Activated CD4-positive, alpha-beta T cell treated with anti-CD3 and anti-CD28 coated beads, Interleukin-10, Interleukin-2, amounts not matched to agents 100 ng/mL and 50 ng/mL, durations not matched to agents 16 hours and 8 hours (primary cell): ENCODE results near the gene PURA.

Experiments
- DNase-seq: peaks from one replicate; pipeline ENCODE4 v3.0.0-alpha.2; 2020

Gene PURA

GRCh38 chr5:140113699-140114263 is at the start of gene PURA:
Gene PURA, plus strand, starts transcription at chr5:140114109. Its CDS starts 73 bp downstream, at chr5:140114182.
- peak; percentile 97 for DNase-seq

- DNase-seq, result no peak
Measured at GRCh38 chr5:140072812-140073211, 41.1 kb upstream of the PURA start.

- DNase-seq, result peak; percentile 20
Measured at GRCh38 chr5:140073296-140073695, 40.6 kb upstream of the PURA start.

GRCh38 chr5:140075371-140075770 is 38.5 kb upstream of the PURA start:
- no peak for DNase-seq

- no peak for DNase-seq
Measured at GRCh38 chr5:140076142-140076541, 37.8 kb upstream of the PURA start.

- DNase-seq, result no peak
Measured at GRCh38 chr5:140076788-140077187, 37.1 kb upstream of the PURA start.

GRCh38 chr5:140083120-140083519 is 30.8 kb upstream of the PURA start:
- DNase-seq, result no peak

GRCh38 chr5:140083650-140084049 is 30.3 kb upstream of the PURA start:
- no peak for DNase-seq

GRCh38 chr5:140084541-140084940 is 29.4 kb upstream of the PURA start:
- no peak for DNase-seq

GRCh38 chr5:140090251-140090650 is 23.7 kb upstream of the PURA start:
- DNase-seq, result no peak

- DNase-seq, result no peak
Measured at GRCh38 chr5:140093179-140093578, 20.7 kb upstream of the PURA start.

- no peak for DNase-seq
Measured at GRCh38 chr5:140093866-140094265, 20.0 kb upstream of the PURA start.

GRCh38 chr5:140094889-140095288 is 19.0 kb upstream of the PURA start:
- no peak for DNase-seq

- DNase-seq, result no peak
Measured at GRCh38 chr5:140101179-140101578, 12.7 kb upstream of the PURA start.

- no peak for DNase-seq
Measured at GRCh38 chr5:140103154-140103553, 10.8 kb upstream of the PURA start.

- no peak for DNase-seq
Measured at GRCh38 chr5:140104100-140104499, 9.8 kb upstream of the PURA start.

GRCh38 chr5:140106101-140106500 is 7.8 kb upstream of the PURA start:
- DNase-seq, result peak; percentile 34

GRCh38 chr5:140106805-140107311 is 7.1 kb upstream of the PURA start:
- no peak for DNase-seq

- peak; percentile 95 for DNase-seq
Measured at GRCh38 chr5:140107312-140108092, 6.4 kb upstream of the PURA start.

- DNase-seq, result peak; percentile 32
Measured at GRCh38 chr5:140108093-140109017, 5.6 kb upstream of the PURA start.

GRCh38 chr5:140109018-140109758 is 4.7 kb upstream of the PURA start:
- DNase-seq, result no peak
